GM12878 (cell line): ENCODE data around the gene MYO9B. TPM values are rescaled to one million over a fixed set of nuclear protein-coding genes. Genes with fewer than 3 reads are reported as not detected.
A peak's percentile ranks its signal among the peaks of the same experiment; 100 is the strongest.

Experiments used
- CHD4 ChIP-seq: fragments of 200-600 bp; sonication (generic); IDR thresholded peaks from 2 replicates; pipeline ENCODE4 v1.6.1; 2016; ENCODE audit warnings: mild to moderate bottlenecking
- JUND ChIP-seq: IDR thresholded peaks from 2 replicates; pipeline ENCODE4 v1.6.1; 2012; ENCODE audit warnings: low read depth, mild to moderate bottlenecking, low read length, improper control_type of control experiment, moderate library complexity
- MEF2B ChIP-seq: fragments of 450-650 bp; IDR thresholded peaks from 2 replicates; pipeline ENCODE4 v1.6.1; 2018; ENCODE audit warnings: mild to moderate bottlenecking, moderate library complexity; ENCODE audit not compliant: partially characterized antibody, poor library complexity, severe bottlenecking
- NFXL1 ChIP-seq: fragments of 450-650 bp; IDR thresholded peaks from 2 replicates; pipeline ENCODE4 v1.6.1; 2017; ENCODE audit warnings: antibody characterized with exemption, mild to moderate bottlenecking, borderline replicate concordance
- RB1 ChIP-seq: fragments of 450-650 bp; formaldehyde crosslinking; IDR thresholded peaks from 2 replicates; pipeline ENCODE4 v1.6.1; 2017; ENCODE audit warnings: mild to moderate bottlenecking, borderline replicate concordance
- YBX1 ChIP-seq: fragments of 450-650 bp; IDR thresholded peaks from 2 replicates; pipeline ENCODE4 v1.6.1; 2016; ENCODE audit warnings: antibody characterized with exemption
- ZNF207 ChIP-seq: fragments of 450-650 bp; IDR thresholded peaks from 2 replicates; pipeline ENCODE4 v1.6.1; 2014; ENCODE audit warnings: antibody characterized with exemption, mild to moderate bottlenecking, borderline replicate concordance
- polyA plus RNA-seq, 11 experiments: library from polyadenylated mRNA; depleted of rRNA in 4 of 11; unstranded in 6 of 11; stranded (reverse) in 5 of 11; fragments of >200 nt; fragmentation: Nextera tagmentation in 4 of 11; fragmentation: Illumina TruSeq in 1 of 11; extraction: Ambion mirVana in 4 of 11; extraction: Trizol in 1 of 11; gene quantifications; 1 replicate in 1 of 11; 2 replicates in 10 of 11; pipeline versions ENCODE4 v1.2.1 to v1.2.3, GENCODE V29; 2011 to 2016; ENCODE audit warnings: inconsistent platforms in 2 of 11, missing spikeins in 2 of 11, low read depth in 1 of 11
- total RNA-seq, 4 experiments: library from RNA; depleted of rRNA in 3 of 4; stranded (reverse); fragments of >200 nt in 3 of 4; fragmentation: Illumina TruSeq in 1 of 4; extraction: Trizol in 1 of 4; gene quantifications; 2 replicates each; pipeline versions ENCODE4 v1.2.1 to v1.2.3, GENCODE V29; 2013 to 2021
- TF ChIP-seq, protein P1 (sequence below): fragments of 450-650 bp; IDR thresholded peaks from 2 replicates; pipeline ENCODE4 v1.6.1; 2018; ENCODE audit warnings: borderline replicate concordance, mild to moderate bottlenecking; ENCODE audit not compliant: partially characterized antibody
- TF ChIP-seq, protein P2 (sequence below): fragments of 450-650 bp; formaldehyde crosslinking; IDR thresholded peaks from 2 replicates; pipeline ENCODE4 v1.4.0; 2022; ENCODE audit warnings: mild to moderate bottlenecking, moderate library complexity

The MYO9B gene
- total and polyA plus RNA-seq, 10 of the 15 experiments (the other 5 are each of a cell fraction or from before 2014, with no cell fraction given): 5.4 to 165 (median 45.8) TPM

DNA sequence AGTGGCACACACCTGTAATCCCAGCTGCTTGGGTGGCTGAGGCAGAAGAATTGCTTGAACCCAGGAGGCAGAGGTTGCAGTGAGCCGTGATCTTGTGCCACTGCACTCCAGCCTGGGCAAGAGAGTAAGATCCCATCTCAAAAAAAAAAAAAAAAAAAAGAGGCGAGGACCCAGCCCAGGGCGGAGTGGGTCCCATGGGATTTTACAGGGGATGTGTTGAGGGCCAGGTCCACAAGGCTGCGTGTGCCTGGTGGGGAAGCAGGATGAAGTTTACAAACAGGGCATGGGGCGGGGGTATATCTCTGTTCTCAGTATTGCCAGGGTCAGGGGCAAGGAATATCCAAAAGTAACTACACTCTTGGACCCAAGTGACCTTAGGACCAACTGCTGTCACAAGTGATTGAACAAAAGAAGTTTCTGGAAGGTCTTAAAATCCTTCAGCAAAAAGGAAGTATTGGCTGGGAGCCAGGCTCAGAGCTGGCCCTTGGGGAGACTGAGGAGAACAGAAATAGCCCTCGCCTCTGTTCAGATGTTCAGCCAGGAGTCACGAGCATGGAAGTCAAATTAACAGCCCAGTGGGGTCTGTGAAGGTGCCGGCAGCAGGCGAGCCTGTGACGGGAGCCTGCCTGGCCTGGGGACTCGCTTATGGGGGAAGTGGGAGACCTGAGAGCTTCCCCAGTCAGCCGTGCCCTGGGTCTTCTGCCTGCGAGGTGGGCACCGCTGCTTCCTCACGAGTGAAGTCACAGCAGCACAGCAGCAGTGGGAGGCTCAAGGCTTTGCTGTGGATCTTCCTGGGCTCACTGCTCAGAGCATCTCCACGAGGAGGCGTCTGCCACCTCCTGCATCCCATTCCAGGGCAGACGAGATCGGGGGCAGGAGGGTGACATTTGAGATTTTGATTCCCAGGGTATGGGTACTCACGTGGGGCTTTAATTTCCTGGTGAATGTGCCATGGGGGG is 6.4 kb downstream of the MYO9B start (continued):
- TF ChIP-seq, protein P1, sequence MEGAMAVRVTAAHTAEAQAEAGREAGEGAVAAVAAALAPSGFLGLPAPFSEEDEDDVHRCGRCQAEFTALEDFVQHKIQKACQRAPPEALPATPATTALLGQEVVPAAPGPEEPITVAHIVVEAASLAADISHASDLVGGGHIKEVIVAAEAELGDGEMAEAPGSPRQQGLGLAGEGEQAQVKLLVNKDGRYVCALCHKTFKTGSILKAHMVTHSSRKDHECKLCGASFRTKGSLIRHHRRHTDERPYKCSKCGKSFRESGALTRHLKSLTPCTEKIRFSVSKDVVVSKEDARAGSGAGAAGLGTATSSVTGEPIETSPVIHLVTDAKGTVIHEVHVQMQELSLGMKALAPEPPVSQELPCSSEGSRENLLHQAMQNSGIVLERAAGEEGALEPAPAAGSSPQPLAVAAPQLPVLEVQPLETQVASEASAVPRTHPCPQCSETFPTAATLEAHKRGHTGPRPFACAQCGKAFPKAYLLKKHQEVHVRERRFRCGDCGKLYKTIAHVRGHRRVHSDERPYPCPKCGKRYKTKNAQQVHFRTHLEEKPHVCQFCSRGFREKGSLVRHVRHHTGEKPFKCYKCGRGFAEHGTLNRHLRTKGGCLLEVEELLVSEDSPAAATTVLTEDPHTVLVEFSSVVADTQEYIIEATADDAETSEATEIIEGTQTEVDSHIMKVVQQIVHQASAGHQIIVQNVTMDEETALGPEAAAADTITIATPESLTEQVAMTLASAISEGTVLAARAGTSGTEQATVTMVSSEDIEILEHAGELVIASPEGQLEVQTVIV: no peak
- peak; percentile 22 for TF ChIP-seq MEF2B
- no peak for TF ChIP-seq YBX1
- TF ChIP-seq RB1: no peak
- TF ChIP-seq, protein P2, sequence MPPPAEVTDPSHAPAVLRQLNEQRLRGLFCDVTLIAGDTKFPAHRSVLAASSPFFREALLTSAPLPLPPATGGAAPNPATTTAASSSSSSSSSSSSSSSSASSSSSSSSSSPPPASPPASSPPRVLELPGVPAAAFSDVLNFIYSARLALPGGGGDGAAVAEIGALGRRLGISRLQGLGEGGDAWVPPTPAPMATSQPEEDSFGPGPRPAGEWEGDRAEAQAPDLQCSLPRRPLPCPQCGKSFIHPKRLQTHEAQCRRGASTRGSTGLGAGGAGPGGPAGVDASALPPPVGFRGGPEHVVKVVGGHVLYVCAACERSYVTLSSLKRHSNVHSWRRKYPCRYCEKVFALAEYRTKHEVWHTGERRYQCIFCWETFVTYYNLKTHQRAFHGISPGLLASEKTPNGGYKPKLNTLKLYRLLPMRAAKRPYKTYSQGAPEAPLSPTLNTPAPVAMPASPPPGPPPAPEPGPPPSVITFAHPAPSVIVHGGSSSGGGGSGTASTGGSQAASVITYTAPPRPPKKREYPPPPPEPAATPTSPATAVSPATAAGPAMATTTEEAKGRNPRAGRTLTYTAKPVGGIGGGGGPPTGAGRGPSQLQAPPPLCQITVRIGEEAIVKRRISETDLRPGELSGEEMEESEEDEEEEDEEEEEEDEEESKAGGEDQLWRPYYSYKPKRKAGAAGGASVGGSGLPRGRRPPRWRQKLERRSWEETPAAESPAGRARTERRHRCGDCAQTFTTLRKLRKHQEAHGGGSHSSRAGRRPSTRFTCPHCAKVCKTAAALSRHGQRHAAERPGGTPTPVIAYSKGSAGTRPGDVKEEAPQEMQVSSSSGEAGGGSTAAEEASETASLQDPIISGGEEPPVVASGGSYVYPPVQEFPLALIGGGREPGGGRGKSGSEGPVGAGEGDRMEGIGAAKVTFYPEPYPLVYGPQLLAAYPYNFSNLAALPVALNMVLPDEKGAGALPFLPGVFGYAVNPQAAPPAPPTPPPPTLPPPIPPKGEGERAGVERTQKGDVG (CRISPR knock-in tag): no peak
- no peak for TF ChIP-seq ZNF207
- no peak for TF ChIP-seq CHD4
- no peak for TF ChIP-seq JUND
- TF ChIP-seq NFXL1: no peak
